Parathyroid adenoma (tissue), 2 donors: ENCODE data around the gene BMF.
A peak's percentile ranks its signal among the peaks of the same experiment; 100 is the strongest.

Experiments used
- H2AFZ ChIP-seq: fragments of 300-600 bp; sonication (generic); one replicate; pipeline ENCODE4 v1.7.0; 2017; ENCODE audit warnings: antibody characterized with exemption, mild to moderate bottlenecking
- H3K27ac ChIP-seq: fragments of 300-600 bp; sonication (generic); one replicate; pipeline ENCODE4 v1.7.0; 2017
- H3K27me3 ChIP-seq: fragments of 300-600 bp; sonication (generic); one replicate; pipeline ENCODE4 v1.7.0; 2017; ENCODE audit warnings: low read length; ENCODE audit not compliant: control insufficient read depth, insufficient read depth
- H3K36me3 ChIP-seq: fragments of 300-600 bp; sonication (generic); one replicate; pipeline ENCODE4 v1.7.0; 2017; ENCODE audit warnings: low read length; ENCODE audit not compliant: control insufficient read depth, insufficient read depth
- H3K4me1 ChIP-seq: fragments of 300-600 bp; sonication (generic); one replicate; pipeline ENCODE4 v1.7.0; 2017; ENCODE audit warnings: control low read depth
- H3K4me2 ChIP-seq: fragments of 300-600 bp; sonication (generic); one replicate; pipeline ENCODE4 v1.7.0; 2017; ENCODE audit warnings: low read length
- H3K4me3 ChIP-seq: fragments of 300-600 bp; sonication (generic); one replicate; pipeline ENCODE4 v1.7.0; 2017; ENCODE audit warnings: low read depth, low read length
- H3K79me2 ChIP-seq: fragments of 300-600 bp; sonication (generic); one replicate; pipeline ENCODE4 v1.7.0; 2017; ENCODE audit warnings: control low read depth
- H3K9ac ChIP-seq: fragments of 300-600 bp; sonication (generic); one replicate; pipeline ENCODE4 v1.7.0; 2017; ENCODE audit warnings: mild to moderate bottlenecking
- H3K9me3 ChIP-seq: fragments of 300-600 bp; sonication (generic); one replicate; pipeline ENCODE4 v1.7.0; 2017; ENCODE audit warnings: low read length; ENCODE audit not compliant: control insufficient read depth
- CTCF ChIP-seq: fragments of 300-600 bp; sonication (generic); IDR thresholded peaks from one replicate; pipeline ENCODE4 v1.7.0; 2017; ENCODE audit warnings: antibody characterized with exemption, mild to moderate bottlenecking
- donor health status: primary hyperparathyroidism.

BMF gene

GRCh38 chr15:40095371-40096093 lies 13.1 kb downstream of the BMF start:
- Histone ChIP-seq H2AFZ (no peak overlapping the region), H3K4me3 (no peak overlapping the region), H3K27me3 (no peaks in the 10 kb centered on the region), H3K79me2 (no peaks in the 10 kb centered on the region), H3K36me3 (no peaks in the 10 kb centered on the region), H3K9ac (no peak overlapping the region), H3K27ac (no peak overlapping the region), H3K4me1 (peaks cover 45% of the 10 kb centered on the region), H3K4me2 (no peak overlapping the region), H3K9me3 (no peaks in the 10 kb centered on the region)
- no peak for TF ChIP-seq CTCF

- no peak overlapping the region for H2AFZ ChIP-seq
- no peak for TF ChIP-seq CTCF
- no peaks in the 10 kb centered on the region for H3K79me2 ChIP-seq
- no peaks in the 10 kb centered on the region for H3K9me3 ChIP-seq
- H3K9ac ChIP-seq: no peak overlapping the region
- H3K4me2 ChIP-seq: no peak overlapping the region
- peaks cover 39% of the 10 kb centered on the region for H3K4me1 ChIP-seq
- no peaks in the 10 kb centered on the region for H3K36me3 ChIP-seq
- no peak overlapping the region for H3K4me3 ChIP-seq
- H3K27me3 ChIP-seq: no peaks in the 10 kb centered on the region
- H3K27ac ChIP-seq: no peak overlapping the region
Measured at GRCh38 chr15:40094156-40094555, 14.5 kb downstream of the BMF start.

- no peak overlapping the region for H3K4me2 ChIP-seq
- H3K27me3 ChIP-seq: no peaks in the 10 kb centered on the region
- H3K79me2 ChIP-seq: no peaks in the 10 kb centered on the region
- no peak overlapping the region for H3K4me3 ChIP-seq
- no peaks in the 10 kb centered on the region for H3K36me3 ChIP-seq
- H3K27ac ChIP-seq: peak overlapping the region; percentile 59
- H3K4me1 ChIP-seq: peaks cover 39% of the 10 kb centered on the region
- no peaks in the 10 kb centered on the region for H3K9me3 ChIP-seq
- H3K9ac ChIP-seq: no peak overlapping the region
- no peak for TF ChIP-seq CTCF
- peak overlapping the region; percentile 58 for H2AFZ ChIP-seq
Measured at GRCh38 chr15:40092979-40093869, 15.5 kb downstream of the BMF start.

GRCh38 chr15:40092256-40092978 lies 16.3 kb downstream of the BMF start:
- no peaks in the 10 kb centered on the region for H3K36me3 ChIP-seq
- H3K27ac ChIP-seq: peak overlapping the region; percentile 59
- no peaks in the 10 kb centered on the region for H3K9me3 ChIP-seq
- no peak overlapping the region for H3K9ac ChIP-seq
- no peak for TF ChIP-seq CTCF
- peaks cover 32% of the 10 kb centered on the region for H3K4me1 ChIP-seq
- H2AFZ ChIP-seq: peak overlapping the region; percentile 42
- no peak overlapping the region for H3K4me2 ChIP-seq
- H3K4me3 ChIP-seq: no peak overlapping the region
- no peaks in the 10 kb centered on the region for H3K27me3 ChIP-seq
- H3K79me2 ChIP-seq: no peaks in the 10 kb centered on the region
